Measurements from ENCODE around the gene CCDC144A.

DNA sequence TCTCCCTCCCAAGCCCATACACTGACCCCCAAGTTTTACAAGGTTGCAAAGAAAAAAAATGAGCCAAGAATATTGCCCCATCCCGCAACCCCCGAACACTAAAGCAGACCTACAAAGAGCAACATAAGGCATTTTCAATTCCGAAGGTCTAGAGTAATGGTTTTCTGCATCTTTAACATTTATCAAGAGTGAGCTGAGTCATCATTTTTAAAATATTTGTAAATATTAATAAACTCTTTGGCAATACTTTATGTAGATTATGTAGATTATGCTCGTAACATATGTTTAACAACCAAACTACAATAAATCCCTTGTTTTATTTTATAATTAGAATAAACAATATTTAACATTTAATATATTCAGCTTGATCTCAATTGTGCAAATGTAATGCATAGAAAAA is 37.8 kb upstream of the CCDC144A start:
- TF ChIP-seq EZH2 (IDR thresholded peaks at IDR 0.05) (no peak), POLR2AphosphoS5 (IDR thresholded peaks at IDR 0.05; ENCODE audit: borderline replicate concordance, low read depth, low read length) (no peak)

Data from SK-N-MC (cell line).